Adrenal gland (tissue), 5 donors: Measurements from ENCODE around the gene VWCE.
"Not testable (repeated sequence)": the region's sequence is repeated elsewhere in the genome, so short reads cannot be mapped to it uniquely, and the experiment has no call there.

Source experiments
- CTCF ChIP-seq, 6 experiments: fragments of 450-650 bp in 4 of 6; fragments of 200-600 bp in 2 of 6; sonication (generic) in 1 of 6; IDR thresholded peaks; 1 replicate in 5 of 6; 2 replicates in 1 of 6; pipeline versions ENCODE4 v1.5.1 to v1.8.0; 2016 to 2021; ENCODE audit warnings: antibody characterized with exemption in 6 of 6, mild to moderate bottlenecking in 2 of 6, moderate library complexity in 1 of 6
- POLR2A ChIP-seq, 2 donors: fragments of 450-650 bp; IDR thresholded peaks; one replicate each; pipeline ENCODE4 v1.6.1; 2017; ENCODE audit warnings: antibody characterized with exemption in 2 of 2, mild to moderate bottlenecking in 2 of 2, moderate library complexity in 1 of 2
- donor health status: DM: no; HTN: no; CAD: no.

- not testable (repeated sequence) for TF ChIP-seq CTCF, POLR2A (IDR thresholded peaks at IDR 0.05)
Measured at GRCh38 chr11:61232548-61233145, 62.5 kb downstream of the VWCE start.
